ENCODE data around the gene FBXO8.

The FBXO8 gene

GRCh38 chr4:174190832-174191500 lies 92.5 kb downstream of the FBXO8 start:
- Mint-ChIP-seq H3K27me3 (peaks cover 44% of the 10 kb centered on the region), H3K4me1 (no peaks in the 10 kb centered on the region), H3K4me3 (no peak overlapping the region), H3K9me3 (no peaks in the 10 kb centered on the region), H3K36me3 (ENCODE audit: insufficient read depth) (no peaks in the 10 kb centered on the region), H3K27ac (ENCODE audit: low read depth) (no peak overlapping the region)
- no peak for ATAC-seq (replicated peaks; ENCODE audit: extremely low read depth, poor library complexity, severe bottlenecking)
- no peak for DNase-seq (ENCODE audit: low spot score in 2 of 2)

DNA sequence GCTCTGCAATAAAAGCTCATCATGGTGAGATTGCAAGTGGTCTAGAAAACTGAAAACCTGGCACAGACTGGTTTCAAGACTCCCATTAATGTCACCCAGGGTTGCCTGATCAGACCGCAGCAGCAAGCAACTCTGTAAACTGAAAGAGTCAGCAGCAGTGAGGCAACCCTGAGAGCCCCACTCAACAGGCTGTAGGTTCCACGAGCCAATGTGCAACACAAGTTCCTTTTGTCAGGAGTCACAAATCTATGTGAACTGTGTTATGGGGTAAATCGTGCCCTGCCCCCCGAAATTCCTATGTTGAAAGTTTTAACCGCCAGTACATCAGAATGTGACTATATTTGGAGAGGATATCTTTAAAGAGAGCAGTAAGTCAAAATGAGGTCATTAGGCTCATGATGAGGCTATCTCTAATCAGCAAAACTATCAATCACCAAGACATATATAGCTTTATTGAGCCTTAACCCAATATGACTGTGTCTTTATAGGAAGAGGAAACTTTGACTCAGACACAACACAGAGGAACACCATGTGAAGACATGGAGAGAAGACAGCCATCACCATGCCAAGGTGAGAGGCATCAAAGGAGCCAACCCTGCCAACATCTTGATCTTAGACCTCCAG lies 94.0 kb downstream of the FBXO8 start:
- ATAC-seq (replicated peaks; ENCODE audit: extremely low read depth, poor library complexity, severe bottlenecking): no peak
- Mint-ChIP-seq H3K4me1 (no peaks in the 10 kb centered on the region), H3K36me3 (ENCODE audit: insufficient read depth) (no peaks in the 10 kb centered on the region), H3K9me3 (no peaks in the 10 kb centered on the region), H3K27me3 (peaks cover 44% of the 10 kb centered on the region), H3K27ac (ENCODE audit: low read depth) (no peak overlapping the region), H3K4me3 (no peak overlapping the region)
- no peak for DNase-seq (ENCODE audit: low spot score in 2 of 2)

Data from central memory CD8-positive, alpha-beta T cell (primary cell).